Measurements from ENCODE around the gene HECW1. TPM values are rescaled to one million over a fixed set of nuclear protein-coding genes. Genes with fewer than 3 reads are reported as not detected.

The HECW1 gene
- total RNA-seq, 1 donor from 2014 or later, result not detected

DNA sequence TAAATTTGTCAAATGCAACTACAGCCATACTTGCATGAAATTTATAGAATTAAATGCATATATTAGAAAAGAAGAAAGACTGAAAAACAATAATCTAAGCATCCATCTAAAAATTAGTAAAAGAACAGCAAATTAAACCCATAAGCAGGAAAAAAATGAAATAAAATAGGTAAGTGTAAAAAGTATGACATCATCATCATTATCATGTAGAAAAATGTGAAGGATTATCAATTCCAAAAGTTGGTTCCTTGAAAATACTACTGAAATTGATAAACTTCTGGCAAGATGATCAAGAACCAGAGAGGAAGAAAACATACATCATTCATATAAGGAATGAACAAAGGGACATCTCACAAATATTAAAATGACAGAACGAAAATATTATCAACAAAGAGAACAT is 19.6 kb upstream of the HECW1 start:
- Mint-ChIP-seq H3K9me3 (no peaks in the 10 kb centered on the region), H3K27ac (no peak overlapping the region), H3K27me3 (ENCODE audit: low read depth) (peaks cover 13% of the 10 kb centered on the region), H3K4me3 (ENCODE audit: low read depth) (no peak overlapping the region), H3K36me3 (ENCODE audit: low read depth) (no peaks in the 10 kb centered on the region), H3K4me1 (ENCODE audit: low read depth) (no peaks in the 10 kb centered on the region)
- DNase-seq (ENCODE audit: low spot score), result no peak
- intact Hi-C loops (cut with micrococcal nuclease), result no loop called here

DNA sequence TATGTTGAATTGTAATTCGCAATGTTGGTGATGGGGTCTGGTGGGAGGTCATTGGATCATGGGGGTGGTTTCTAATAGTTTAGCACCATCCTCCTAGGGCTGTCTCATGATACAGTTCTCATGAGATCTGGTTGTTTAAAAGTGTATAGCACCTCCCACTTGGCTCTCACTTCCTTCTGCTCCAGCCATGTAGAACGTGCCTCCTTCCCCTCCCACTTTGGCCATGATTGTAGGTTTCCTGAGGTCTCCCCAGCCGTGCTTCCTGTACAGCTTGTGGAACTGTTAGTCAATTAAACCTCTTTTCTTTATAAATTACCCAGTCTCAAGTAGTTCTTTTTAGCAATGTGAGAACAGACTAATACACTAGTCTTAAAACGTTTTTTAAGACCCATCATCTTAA is 15.6 kb upstream of the HECW1 start:
- H3K4me3 Mint-ChIP-seq (ENCODE audit: low read depth), result no peak overlapping the region
- H3K36me3 Mint-ChIP-seq (ENCODE audit: low read depth), result no peaks in the 10 kb centered on the region
- H3K4me1 Mint-ChIP-seq (ENCODE audit: low read depth), result no peaks in the 10 kb centered on the region
- DNase-seq (ENCODE audit: low spot score), result no peak
- H3K9me3 Mint-ChIP-seq, result no peaks in the 10 kb centered on the region
- H3K27ac Mint-ChIP-seq, result no peak overlapping the region
- peaks cover 7% of the 10 kb centered on the region for H3K27me3 Mint-ChIP-seq (ENCODE audit: low read depth)
- intact Hi-C loops (cut with micrococcal nuclease), result no loop called here

DNA sequence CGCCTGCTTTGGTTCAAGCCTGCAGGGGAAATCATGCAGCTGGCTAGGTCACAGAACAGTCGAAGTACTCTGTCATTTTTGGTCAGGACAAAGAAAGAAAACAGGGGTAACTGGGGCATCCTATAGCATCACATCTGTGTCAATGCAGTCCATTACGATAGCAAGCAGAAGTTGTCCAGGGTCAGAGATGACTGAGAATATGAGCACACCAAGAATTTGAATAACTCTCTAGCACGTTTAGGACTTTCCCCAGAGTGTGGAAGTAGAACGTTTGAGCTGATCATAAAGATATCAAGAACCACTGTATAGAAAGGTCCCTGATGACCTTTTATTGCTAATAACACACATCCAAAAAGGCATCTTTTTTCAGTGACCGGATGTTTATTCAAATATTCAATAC is 12.7 kb upstream of the HECW1 start:
- Mint-ChIP-seq H3K4me1 (ENCODE audit: low read depth) (no peaks in the 10 kb centered on the region), H3K27ac (no peak overlapping the region), H3K27me3 (ENCODE audit: low read depth) (peaks cover 6% of the 10 kb centered on the region), H3K36me3 (ENCODE audit: low read depth) (no peaks in the 10 kb centered on the region), H3K9me3 (no peaks in the 10 kb centered on the region), H3K4me3 (ENCODE audit: low read depth) (no peak overlapping the region)
- no peak for DNase-seq (ENCODE audit: low spot score)
- intact Hi-C loops (cut with micrococcal nuclease), result no loop called here

DNA sequence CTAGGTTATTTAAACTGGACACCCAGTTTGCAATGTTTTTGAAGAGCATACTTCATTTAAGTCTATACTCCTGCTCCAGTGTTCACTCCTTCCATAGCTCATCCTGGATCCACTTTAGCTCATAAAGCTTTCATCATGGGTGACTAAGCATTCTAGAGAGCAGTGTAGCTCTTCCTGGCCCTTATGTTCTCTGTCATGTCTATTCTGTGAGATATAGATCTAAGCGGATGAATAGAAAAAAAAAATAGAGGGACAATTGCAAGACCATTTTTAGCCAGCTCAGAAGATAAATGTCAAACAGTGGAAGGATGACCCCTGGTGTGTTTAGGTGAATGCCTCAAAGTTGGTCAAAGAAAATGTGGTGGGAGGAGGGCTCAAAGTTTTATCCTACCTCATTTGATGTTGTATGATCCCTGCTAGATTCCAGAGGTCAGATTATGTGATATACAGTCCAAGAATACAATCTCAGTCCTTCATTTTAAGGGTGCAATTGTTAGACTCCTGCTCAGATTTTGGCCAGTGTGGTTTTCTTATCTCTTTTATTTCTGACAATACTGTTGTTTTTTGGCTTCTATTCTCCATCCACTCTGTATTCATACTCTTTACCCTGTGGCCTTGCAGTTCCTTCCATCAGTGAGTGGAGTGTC is 7.5 kb upstream of the HECW1 start:
- no peak overlapping the region for H3K27ac Mint-ChIP-seq
- intact Hi-C loops (cut with micrococcal nuclease), result no loop called here
- H3K4me1 Mint-ChIP-seq (ENCODE audit: low read depth), result no peaks in the 10 kb centered on the region
- DNase-seq (ENCODE audit: low spot score), result no peak
- H3K36me3 Mint-ChIP-seq (ENCODE audit: low read depth), result no peaks in the 10 kb centered on the region
- H3K4me3 Mint-ChIP-seq (ENCODE audit: low read depth), result no peak overlapping the region
- H3K9me3 Mint-ChIP-seq, result no peaks in the 10 kb centered on the region
- peaks cover 37% of the 10 kb centered on the region for H3K27me3 Mint-ChIP-seq (ENCODE audit: low read depth)

DNA sequence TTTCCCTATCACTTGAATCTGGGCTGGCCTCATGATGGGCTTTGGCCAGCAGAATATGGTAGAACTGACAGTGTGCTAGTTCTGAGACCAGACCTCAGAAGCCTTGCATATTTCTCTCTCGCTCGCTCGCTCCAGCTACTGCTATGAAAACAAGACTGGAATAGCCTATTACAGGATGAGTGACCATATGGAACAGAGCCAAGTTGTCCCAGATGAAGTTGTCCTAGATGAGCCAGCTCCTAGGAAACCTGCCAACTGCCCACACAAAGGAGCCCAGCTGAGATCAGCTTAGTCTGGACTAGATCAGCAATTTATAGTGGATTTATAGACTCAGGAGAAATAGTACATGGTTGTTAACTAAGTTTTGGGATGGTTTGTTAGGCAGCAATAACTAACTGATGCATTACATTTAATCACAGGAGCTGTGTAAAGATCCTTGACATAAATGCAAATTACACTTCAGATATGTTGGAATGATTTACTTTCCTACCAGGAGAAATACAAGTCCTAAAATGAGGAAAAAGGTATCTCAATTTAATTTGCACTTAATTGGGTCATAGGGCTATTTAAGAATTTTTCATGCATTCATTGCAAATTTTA is 6.8 kb upstream of the HECW1 start:
- Mint-ChIP-seq H3K36me3 (ENCODE audit: low read depth) (no peaks in the 10 kb centered on the region), H3K4me1 (ENCODE audit: low read depth) (no peaks in the 10 kb centered on the region), H3K27ac (no peak overlapping the region), H3K4me3 (ENCODE audit: low read depth) (no peak overlapping the region), H3K27me3 (ENCODE audit: low read depth) (peaks cover 41% of the 10 kb centered on the region), H3K9me3 (no peaks in the 10 kb centered on the region)
- intact Hi-C loops (cut with micrococcal nuclease), result no loop called here
- DNase-seq (ENCODE audit: low spot score), result no peak

DNA sequence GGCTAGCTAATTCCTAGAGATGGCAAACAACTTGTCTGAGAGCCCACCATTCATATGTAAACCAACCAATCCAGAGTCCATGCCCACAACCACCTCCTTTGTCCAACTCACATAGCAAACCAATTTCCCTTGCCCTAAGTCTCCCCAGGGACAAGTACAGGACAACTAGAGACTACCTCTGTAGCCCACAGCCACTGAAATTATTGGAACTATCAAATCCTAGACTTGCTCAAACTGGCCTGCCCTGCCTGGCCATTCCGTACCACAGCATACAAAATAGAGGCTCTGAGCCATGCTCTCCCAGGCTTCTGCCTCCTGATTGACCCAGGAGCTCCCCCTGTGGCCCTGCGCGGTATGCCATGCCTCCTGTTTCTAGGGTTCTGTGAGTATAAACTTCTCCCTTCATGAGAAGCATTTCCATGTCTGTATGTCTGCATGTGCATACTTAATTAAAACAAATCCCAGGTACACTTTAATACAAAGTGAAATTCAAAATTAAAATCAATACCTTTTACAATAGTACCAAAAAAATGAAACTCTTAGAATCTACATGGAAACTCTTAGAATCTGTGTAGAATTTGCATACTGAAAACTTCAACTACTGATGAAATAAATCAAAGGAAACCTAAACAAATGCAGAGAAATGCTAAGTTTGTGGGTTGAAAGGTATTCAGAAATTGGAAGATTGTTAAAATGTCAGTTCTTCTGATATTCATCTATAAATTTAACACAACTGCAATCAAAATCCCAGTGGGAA is 4.0 kb upstream of the HECW1 start:
- Mint-ChIP-seq H3K27me3 (ENCODE audit: low read depth) (peaks cover 56% of the 10 kb centered on the region), H3K36me3 (ENCODE audit: low read depth) (no peaks in the 10 kb centered on the region), H3K27ac (no peak overlapping the region), H3K4me1 (ENCODE audit: low read depth) (no peaks in the 10 kb centered on the region), H3K4me3 (ENCODE audit: low read depth) (no peak overlapping the region), H3K9me3 (no peaks in the 10 kb centered on the region)
- intact Hi-C loops (cut with micrococcal nuclease), result loop anchor here (1.0 kb wide), 1 partner anchor 167 kb away; no protein-coding TSS in a partner anchor
- DNase-seq (ENCODE audit: low spot score), result peak; percentile 24

DNA sequence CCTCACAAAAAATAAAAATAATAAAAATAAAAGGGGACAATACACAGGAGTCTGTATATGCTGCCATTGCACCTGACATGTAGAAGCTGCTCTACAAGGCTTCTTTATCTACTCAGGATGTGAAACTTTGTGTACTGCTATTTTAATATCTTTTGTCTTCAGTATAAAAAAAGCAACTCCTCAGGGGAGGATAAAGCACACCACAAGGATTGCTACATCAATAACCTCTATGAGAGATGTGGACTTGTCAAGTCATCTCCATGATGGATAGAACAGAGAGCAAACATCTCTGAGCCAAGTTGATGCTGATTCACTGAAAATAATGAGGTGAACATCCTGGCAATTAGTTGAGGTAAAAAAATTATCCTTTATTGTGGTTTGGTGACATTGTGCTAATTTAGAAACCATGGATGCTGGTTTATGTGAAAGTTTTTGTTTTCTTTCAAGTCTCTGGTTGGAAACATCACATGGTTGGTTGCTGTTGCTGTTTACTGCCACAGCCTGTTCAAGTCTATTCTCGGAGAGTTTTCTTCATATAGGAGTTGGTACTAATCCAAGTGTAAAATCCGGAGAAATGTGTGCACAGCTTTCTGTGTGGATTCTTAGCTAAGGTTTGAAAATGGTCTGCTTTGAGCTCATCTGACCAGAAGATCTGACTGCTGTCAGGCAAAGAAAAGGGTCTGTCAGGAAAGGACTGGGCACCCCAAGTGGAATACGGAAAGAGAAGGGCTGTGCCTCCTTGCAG is 1.5 kb upstream of the HECW1 start:
- no peak overlapping the region for H3K27ac Mint-ChIP-seq
- H3K9me3 Mint-ChIP-seq, result no peaks in the 10 kb centered on the region
- H3K4me1 Mint-ChIP-seq (ENCODE audit: low read depth), result peaks cover 6% of the 10 kb centered on the region
- intact Hi-C loops (cut with micrococcal nuclease), result no loop called here
- peaks cover 71% of the 10 kb centered on the region for H3K27me3 Mint-ChIP-seq (ENCODE audit: low read depth)
- no peaks in the 10 kb centered on the region for H3K36me3 Mint-ChIP-seq (ENCODE audit: low read depth)
- DNase-seq (ENCODE audit: low spot score), result no peak
- no peak overlapping the region for H3K4me3 Mint-ChIP-seq (ENCODE audit: low read depth)

DNA sequence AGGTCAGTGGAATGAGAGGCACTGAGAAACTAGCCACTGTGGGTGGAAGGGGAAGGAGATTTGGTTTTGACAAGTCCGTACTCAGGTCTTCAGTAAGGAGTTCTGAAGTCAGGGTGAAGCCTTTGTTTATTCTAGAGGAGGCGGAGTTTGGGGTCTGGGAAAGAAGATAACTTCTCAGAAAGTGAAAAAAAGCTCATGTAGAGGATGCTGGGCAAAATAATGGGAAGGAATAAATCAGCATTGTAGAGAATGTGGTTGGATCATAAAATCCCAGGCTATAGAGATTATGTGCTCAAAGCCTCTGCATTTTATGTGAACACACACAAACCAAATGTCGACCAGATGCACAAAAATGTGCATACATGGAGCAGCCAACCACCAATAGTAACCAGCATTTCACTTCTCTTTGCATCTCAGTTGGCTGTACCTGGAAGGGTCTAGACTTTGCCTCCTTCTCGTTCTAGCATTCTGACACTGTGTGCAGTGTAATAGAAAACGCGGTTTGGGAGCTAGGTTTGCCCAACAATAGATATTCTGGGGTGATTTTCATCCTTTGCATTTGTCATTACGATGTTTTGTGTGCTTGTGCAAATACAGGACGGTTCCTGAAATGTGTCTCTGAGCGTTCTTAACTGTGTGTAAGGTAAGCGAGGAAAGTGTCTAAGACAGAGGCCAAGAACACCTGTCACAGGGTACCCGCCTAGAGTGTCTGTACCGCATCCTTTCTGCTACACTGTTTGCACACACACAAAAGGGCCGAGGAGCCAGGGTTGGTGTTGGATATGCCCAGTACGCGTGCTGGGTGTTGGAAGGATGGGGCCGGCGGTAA is 603 bp upstream of the HECW1 start:
- no peak for DNase-seq (ENCODE audit: low spot score)
- Mint-ChIP-seq H3K36me3 (ENCODE audit: low read depth) (no peaks in the 10 kb centered on the region), H3K4me1 (ENCODE audit: low read depth) (peaks cover 6% of the 10 kb centered on the region), H3K9me3 (no peaks in the 10 kb centered on the region), H3K27ac (no peak overlapping the region), H3K4me3 (ENCODE audit: low read depth) (no peak overlapping the region), H3K27me3 (ENCODE audit: low read depth) (peaks cover 75% of the 10 kb centered on the region)
- intact Hi-C loops (cut with micrococcal nuclease), result no loop called here

DNA sequence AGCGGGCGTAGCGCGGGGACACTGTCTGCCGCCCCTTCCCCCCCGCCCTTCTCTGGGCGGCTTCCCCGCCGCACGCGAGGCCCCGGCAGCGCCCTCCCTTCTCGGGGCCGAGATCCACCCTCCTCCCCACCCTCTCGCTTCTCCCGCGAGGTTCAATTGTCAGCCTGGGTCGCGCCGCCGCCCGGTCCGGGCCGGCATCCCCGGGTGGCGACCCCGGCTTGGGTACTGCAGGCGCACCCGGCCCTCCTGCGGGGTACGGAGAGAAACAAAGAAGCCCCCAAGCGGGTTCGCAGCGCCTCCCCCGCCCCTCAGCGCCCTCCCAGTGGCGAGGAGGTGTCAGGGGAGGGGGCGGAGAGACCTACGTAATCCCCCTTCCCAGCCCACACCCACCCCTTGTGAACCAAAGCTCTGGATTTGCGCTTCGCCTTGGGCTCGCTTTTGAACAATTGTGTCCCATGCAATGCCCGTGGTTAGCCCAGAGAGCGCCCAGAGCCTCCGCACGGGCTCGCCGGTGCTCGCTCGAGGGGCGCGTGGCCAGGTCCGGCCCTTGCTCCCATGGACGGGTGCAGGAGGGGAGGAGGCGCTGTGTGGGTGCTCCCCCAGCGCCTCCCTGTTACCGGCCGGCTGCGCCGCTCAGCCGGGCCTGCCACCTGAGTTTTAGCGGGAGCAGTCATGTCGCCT is 634 bp downstream of the HECW1 start:
- H3K36me3 Mint-ChIP-seq (ENCODE audit: low read depth), result no peaks in the 10 kb centered on the region
- H3K27me3 Mint-ChIP-seq (ENCODE audit: low read depth), result peaks cover 77% of the 10 kb centered on the region
- H3K9me3 Mint-ChIP-seq, result no peaks in the 10 kb centered on the region
- intact Hi-C loops (cut with micrococcal nuclease), result no loop called here
- no peak for DNase-seq (ENCODE audit: low spot score)
- H3K4me1 Mint-ChIP-seq (ENCODE audit: low read depth), result peaks cover 6% of the 10 kb centered on the region
- no peak overlapping the region for H3K27ac Mint-ChIP-seq
- H3K4me3 Mint-ChIP-seq (ENCODE audit: low read depth), result no peak overlapping the region

DNA sequence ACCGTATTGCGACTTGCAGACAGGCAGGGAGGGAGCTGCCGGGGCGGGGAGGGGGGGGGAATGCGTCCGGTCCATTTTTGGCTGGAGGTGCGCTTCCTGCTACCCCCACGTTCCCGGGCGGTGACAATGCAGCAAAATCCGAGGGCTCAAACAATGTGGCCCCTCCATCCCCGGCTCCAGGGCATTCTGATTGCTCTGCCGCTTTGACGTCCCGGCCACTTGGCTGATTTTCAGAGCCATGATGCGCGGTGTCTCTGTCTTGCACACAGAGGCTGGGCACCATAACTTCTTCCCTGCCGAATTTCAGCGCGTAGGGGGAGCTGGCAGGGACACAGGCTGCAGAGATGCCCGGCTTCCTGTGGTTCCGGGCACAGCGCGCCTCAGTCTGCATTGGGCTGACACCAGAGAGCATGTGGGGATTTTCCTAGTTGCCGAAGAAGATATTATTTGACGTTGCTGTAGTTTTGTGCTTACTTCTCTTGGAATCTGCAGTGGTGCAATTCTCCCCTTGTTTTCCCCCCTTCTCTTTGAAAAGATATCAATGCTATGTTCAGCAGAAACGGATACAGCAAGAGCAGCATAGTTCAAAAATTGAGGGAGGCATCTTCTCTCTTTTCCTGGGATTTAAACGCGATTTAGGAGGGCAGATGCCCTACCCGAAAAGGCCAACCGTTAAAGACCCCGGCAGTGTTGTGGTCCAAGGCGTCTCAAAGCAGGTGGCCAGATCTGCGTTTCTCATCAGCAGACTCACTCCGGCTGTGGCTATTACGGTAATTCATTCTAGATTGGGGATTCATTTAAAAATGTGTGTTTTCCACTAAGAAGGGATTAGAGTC is 1.4 kb downstream of the HECW1 start:
- intact Hi-C loops (cut with micrococcal nuclease), result no loop called here
- Mint-ChIP-seq H3K27ac (no peak overlapping the region), H3K27me3 (ENCODE audit: low read depth) (peaks cover 70% of the 10 kb centered on the region), H3K9me3 (no peaks in the 10 kb centered on the region), H3K4me1 (ENCODE audit: low read depth) (peaks cover 6% of the 10 kb centered on the region), H3K36me3 (ENCODE audit: low read depth) (no peaks in the 10 kb centered on the region), H3K4me3 (ENCODE audit: low read depth) (no peak overlapping the region)
- no peak for DNase-seq (ENCODE audit: low spot score)

DNA sequence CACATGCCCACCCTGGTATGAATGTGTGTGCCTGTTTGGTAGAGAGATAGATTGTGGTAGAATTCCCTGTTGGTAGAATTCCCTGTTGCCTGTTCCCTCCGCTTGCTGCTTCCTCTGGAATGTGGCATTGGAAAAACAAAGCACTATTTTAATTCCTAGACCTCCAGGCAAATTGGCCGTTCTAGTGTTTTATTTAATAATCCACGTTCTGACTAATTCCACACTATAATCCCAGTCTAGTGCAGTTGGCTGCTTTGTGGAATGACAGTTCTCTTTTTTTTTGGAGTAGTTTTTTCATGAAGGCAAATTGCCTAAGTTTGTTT is 2.0 kb downstream of the HECW1 start:
- no peak for DNase-seq (ENCODE audit: low spot score)
- H3K27me3 Mint-ChIP-seq (ENCODE audit: low read depth), result peaks cover 64% of the 10 kb centered on the region
- H3K4me3 Mint-ChIP-seq (ENCODE audit: low read depth), result no peak overlapping the region
- no peak overlapping the region for H3K27ac Mint-ChIP-seq
- no peaks in the 10 kb centered on the region for H3K9me3 Mint-ChIP-seq
- H3K36me3 Mint-ChIP-seq (ENCODE audit: low read depth), result no peaks in the 10 kb centered on the region
- intact Hi-C loops (cut with micrococcal nuclease), result no loop called here
- H3K4me1 Mint-ChIP-seq (ENCODE audit: low read depth), result peaks cover 6% of the 10 kb centered on the region

All from activated T-helper 2 cell treated with anti-CD3 and anti-CD28 coated beads, Interferon-gamma antibody, Interleukin-2, Interleukin-4, amounts not matched to agents 10 μg/mL and 5 μg/mL and 100 μg/mL, durations not matched to agents 14 hours and 24 hours and 36 hours (primary cell).